PC-3 (cell line): ENCODE measurements around the gene CALR3. TPM values are rescaled to one million over a fixed set of nuclear protein-coding genes. Genes with fewer than 3 reads are reported as not detected.

ENCODE experiments used
- ATAC-seq: fragments of 200-7000 bp; cut with Tn5 transposase; 2 replicates; pipeline ENCODE4 v1.9.1; 2020; ENCODE audit warnings: mild to moderate bottlenecking, moderate library complexity
- BruUV-seq: library from RNA; stranded (reverse); fragments of 400-500 nt; replicated peaks from 2 replicates; lab custom pipeline; 2021; lab: Mats Ljungman, UMichigan
- CTCF ChIA-PET: fragments of 300-600 bp; sonication (Branson Sonifier 250); formaldehyde crosslinking; loops from one replicate; lab custom pipeline; 2022; ENCODE audit warnings: antibody characterized with exemption; lab: Charles Lee
- POLR2A ChIA-PET: fragments of 300-600 bp; sonication (Branson Sonifier 250); formaldehyde crosslinking; loops from one replicate; lab custom pipeline; 2022; ENCODE audit warnings: antibody characterized with exemption; ENCODE audit not compliant: unreplicated experiment; lab: Charles Lee
- DNase-seq: peaks from one replicate; pipeline ENCODE4 v3.0.0-alpha.2; 2015
- H2AFZ ChIP-seq: fragments of 300-600 bp; sonication (generic); 2 replicates; pipeline ENCODE4 v1.6.0; 2016; ENCODE audit warnings: antibody characterized with exemption, low read length
- H3F3A ChIP-seq: fragments of 300-600 bp; sonication (generic); one replicate; pipeline ENCODE4 v1.6.0; 2017; ENCODE audit warnings: antibody characterized with exemption, low read length, control low read depth, mild to moderate bottlenecking; ENCODE audit not compliant: unreplicated experiment
- H3K27ac ChIP-seq: fragments of 300-600 bp; sonication (generic); 2 replicates; pipeline ENCODE4 v1.5.1; 2016; ENCODE audit warnings: mild to moderate bottlenecking, low read length
- H3K27me3 ChIP-seq: fragments of 300-600 bp; sonication (generic); 2 replicates; pipeline ENCODE4 v1.6.1; 2016; ENCODE audit warnings: low read length, mixed read lengths
- H3K36me3 ChIP-seq: fragments of 300-600 bp; sonication (generic); 2 replicates; pipeline ENCODE4 v1.6.1; 2016; ENCODE audit warnings: low read depth, mixed run types, low read length, mixed read lengths
- H3K4me1 ChIP-seq: fragments of 300-600 bp; sonication (generic); 2 replicates; pipeline ENCODE4 v1.5.1; 2016; ENCODE audit warnings: low read length; ENCODE audit not compliant: insufficient read depth
- H3K4me2 ChIP-seq: fragments of 300-600 bp; sonication (generic); 2 replicates; pipeline ENCODE4 v1.6.0; 2016; ENCODE audit warnings: low read length
- H3K4me3 ChIP-seq: fragments of 300-600 bp; sonication (generic); 2 replicates; pipeline ENCODE4 v1.5.1; 2016; ENCODE audit warnings: mild to moderate bottlenecking, low read length, mixed read lengths
- H3K79me2 ChIP-seq: fragments of 300-600 bp; sonication (generic); 2 replicates; pipeline ENCODE4 v1.6.1; 2017; ENCODE audit warnings: low read length, mixed read lengths
- H3K9ac ChIP-seq: fragments of 300-600 bp; sonication (generic); 2 replicates; pipeline ENCODE4 v1.6.0; 2016; ENCODE audit warnings: mild to moderate bottlenecking, low read length
- H3K9me2 ChIP-seq: fragments of 300-600 bp; sonication (generic); replicated peaks from 2 replicates; pipeline ENCODE4 v1.6.1; 2016; ENCODE audit warnings: mixed run types, low read length, mixed read lengths
- H3K9me3 ChIP-seq: fragments of 300-600 bp; sonication (generic); 2 replicates; pipeline ENCODE4 v1.6.1; 2016; ENCODE audit warnings: low read length, mixed read lengths
- H4K20me1 ChIP-seq: fragments of 300-600 bp; sonication (generic); 2 replicates; pipeline ENCODE4 v1.6.1; 2016; ENCODE audit warnings: low read length, mixed read lengths
- CTCF ChIP-seq: fragments of 300-600 bp; sonication (generic); conservative IDR thresholded peaks from 2 replicates; pipeline ENCODE4 v1.5.1; 2017; ENCODE audit warnings: antibody characterized with exemption, low read depth, mild to moderate bottlenecking, low read length
- EZH2 ChIP-seq: fragments of 300-600 bp; sonication (generic); IDR thresholded peaks from one replicate; pipeline ENCODE4 v1.6.1; 2017; ENCODE audit warnings: antibody characterized with exemption, mild to moderate bottlenecking, low read length; ENCODE audit not compliant: unreplicated experiment
- EZH2phosphoT487 ChIP-seq: fragments of 300-600 bp; sonication (generic); IDR thresholded peaks from 2 replicates; pipeline ENCODE4 v1.6.1; 2018; ENCODE audit warnings: mild to moderate bottlenecking, antibody characterized with exemption, low read length, borderline replicate concordance
- intact Hi-C: fragments of 100-400 bp; cut with micrococcal nuclease; formaldehyde crosslinking; loops from 2 replicates; pipeline ENCODE4 v1.9.0; 2023
- total RNA-seq: library from RNA; depleted of rRNA; stranded (reverse); fragments of >200 nt; gene quantifications from 2 replicates; pipeline ENCODE4 v1.2.3, GENCODE V29; 2014

CALR3 gene
- total RNA-seq, 1 experiment from 2014 or later = 0.47 TPM

- TF ChIP-seq CTCF (no peak), EZH2phosphoT487 (no peak), EZH2 (no peak)
- ChIA-PET CTCF (no interaction called here), POLR2A (no interaction called here)
- Histone ChIP-seq H3F3A (no peaks in the 10 kb centered on the region), H3K4me1 (no peaks in the 10 kb centered on the region), H3K79me2 (no peaks in the 10 kb centered on the region), H3K4me2 (no peak overlapping the region), H2AFZ (no peak overlapping the region), H3K36me3 (peaks cover 5% of the 10 kb centered on the region; the same call in 1 of the 2 replicates), H3K9me3 (no peaks in the 10 kb centered on the region), H3K27me3 (no peaks in the 10 kb centered on the region), H3K9me2 (no peaks in the 10 kb centered on the region), H3K27ac (no peak overlapping the region), H3K4me3 (no peak overlapping the region), H4K20me1 (no peaks in the 10 kb centered on the region), H3K9ac (no peak overlapping the region)
- intact Hi-C loops = no loop called here
- DNase-seq = no peak
- no peak for ATAC-seq
- no TSS peak for BruUV-seq
Observed at GRCh38 chr19:16504271-16504670, 8.3 kb upstream of the CALR3 start.

- TSS peak; percentile 16 for BruUV-seq
- Histone ChIP-seq H4K20me1 (no peaks in the 10 kb centered on the region), H3K27me3 (no peaks in the 10 kb centered on the region), H3K9ac (no peak overlapping the region), H3K9me2 (no peaks in the 10 kb centered on the region), H2AFZ (no peak overlapping the region), H3K4me1 (peaks cover 16% of the 10 kb centered on the region), H3K4me2 (no peak overlapping the region), H3K27ac (no peak overlapping the region), H3K9me3 (no peaks in the 10 kb centered on the region), H3K4me3 (no peak overlapping the region), H3F3A (no peaks in the 10 kb centered on the region), H3K79me2 (peaks cover 20% of the 10 kb centered on the region), H3K36me3 (0 out of 2 replicates have a peak, but pooled peaks cover 5% of the 10 kb centered on the region)
- TF ChIP-seq EZH2phosphoT487 (no peak), CTCF (no peak), EZH2 (no peak)
- ChIA-PET POLR2A (no interaction called here), CTCF (no interaction called here)
- intact Hi-C loops = no loop called here
- DNase-seq (no peak), ATAC-seq (no peak)
Observed at GRCh38 chr19:16497837-16498236, 1.9 kb upstream of the CALR3 start.

GRCh38 chr19:16497042-16497441 is 1.1 kb upstream of the CALR3 start:
- ATAC-seq (no peak), DNase-seq (peak; percentile 17)
- peak overlapping the region; percentile 69 for H3K9ac ChIP-seq
- peaks cover 20% of the 10 kb centered on the region for H3K79me2 ChIP-seq
- peaks cover 18% of the 10 kb centered on the region for H3K4me1 ChIP-seq
- no peaks in the 10 kb centered on the region for H3K9me3 ChIP-seq
- H3K27me3 ChIP-seq = no peaks in the 10 kb centered on the region
- ChIA-PET CTCF (interaction anchor here (0.5 kb wide), 1 partner anchor 868 kb away, joined by 4 read pairs; no protein-coding TSS in a partner anchor), POLR2A (interaction anchor here (0.5 kb wide), 1 partner anchor 73 kb away, joined by 3 read pairs; no protein-coding TSS in a partner anchor)
- peak overlapping the region; percentile 91 for H3K4me2 ChIP-seq
- TF ChIP-seq EZH2 = no peak
- no peak for TF ChIP-seq EZH2phosphoT487
- no peak for TF ChIP-seq CTCF
- no peaks in the 10 kb centered on the region for H3K9me2 ChIP-seq
- no peak overlapping the region for H3K27ac ChIP-seq
- intact Hi-C loops = no loop called here
- H3K36me3 ChIP-seq = 0 out of 2 replicates have a peak, but pooled peaks cover 5% of the 10 kb centered on the region
- H2AFZ ChIP-seq = peak overlapping the region; percentile 96; the same call in 1 of the 2 replicates
- H3F3A ChIP-seq = no peaks in the 10 kb centered on the region
- H3K4me3 ChIP-seq = peak overlapping the region; percentile 84
- BruUV-seq = no TSS peak
- H4K20me1 ChIP-seq = no peaks in the 10 kb centered on the region
